Neural progenitor cell (in vitro differentiated cells): ENCODE measurements around the gene ADARB2.

Experiments
- CTCF ChIP-seq: fragments of 200-600 bp; sonication (generic); IDR thresholded peaks from 2 replicates; pipeline ENCODE4 v1.5.1; 2017; ENCODE audit warnings: antibody characterized with exemption, mild to moderate bottlenecking
- EZH2 ChIP-seq: fragments of 200-600 bp; sonication (generic); IDR thresholded peaks from 2 replicates; pipeline ENCODE4 v1.6.1; 2017; ENCODE audit warnings: antibody characterized with exemption, mild to moderate bottlenecking, moderate library complexity
- EZH2phosphoT487 ChIP-seq: fragments of 200-600 bp; sonication (generic); IDR thresholded peaks from 2 replicates; pipeline ENCODE4 v1.6.1; 2017; ENCODE audit warnings: antibody characterized with exemption

- TF ChIP-seq CTCF (no peak), EZH2phosphoT487 (no peak), EZH2 (no peak)
These were observed 37.5 kb upstream of the ADARB2 start for GRCh38 chr10:1774796-1775195.
